Erythroblast (primary cell): ENCODE data around the gene MYO18A.

ENCODE experiments used
- DNase-seq, 2 experiments: peaks; one replicate each; lab custom pipeline; 2025; lab: John Stamatoyannopoulos, UW
- GATA1 ChIP-seq: IDR thresholded peaks from 2 replicates; pipeline ENCODE4 v1.6.1; 2011; ENCODE audit warnings: low read depth, mild to moderate bottlenecking, control low read depth, low read length, moderate library complexity
- POLR2A ChIP-seq: IDR thresholded peaks from 2 replicates; pipeline ENCODE4 v1.6.1; 2011; ENCODE audit warnings: mild to moderate bottlenecking, low read length

Gene MYO18A

GRCh38 chr17:29111816-29112499 is 68.2 kb downstream of the MYO18A start:
- DNase-seq, result peak; percentile 58 to 78
- TF ChIP-seq POLR2A, result no peak
- no peak for TF ChIP-seq GATA1

GRCh38 chr17:29110372-29110757 is 69.8 kb downstream of the MYO18A start:
- TF ChIP-seq POLR2A, result no peak
- TF ChIP-seq GATA1, result no peak

GRCh38 chr17:29109477-29110371 is 70.5 kb downstream of the MYO18A start:
- TF ChIP-seq POLR2A, result no peak
- no peak for TF ChIP-seq GATA1
- DNase-seq, result no peak

More at GRCh38 chr17:29110372-29110757, 69.8 kb downstream of the MYO18A start:
- no peak for DNase-seq

- DNase-seq, result no peak
- no peak for TF ChIP-seq GATA1
- no peak for TF ChIP-seq POLR2A
Measured at GRCh38 chr17:29108823-29109476, 71.2 kb downstream of the MYO18A start.

GRCh38 chr17:29107933-29108822 is 72.0 kb downstream of the MYO18A start:
- no peak for TF ChIP-seq POLR2A
- TF ChIP-seq GATA1, result no peak

GRCh38 chr17:29107084-29107483 is 73.1 kb downstream of the MYO18A start:
- no peak for DNase-seq
- no peak for TF ChIP-seq GATA1
- no peak for TF ChIP-seq POLR2A

More at GRCh38 chr17:29107933-29108822, 72.0 kb downstream of the MYO18A start:
- DNase-seq, result no peak

GRCh38 chr17:29103341-29103740 is 76.9 kb downstream of the MYO18A start:
- TF ChIP-seq POLR2A (no peak), GATA1 (no peak)

GRCh38 chr17:29102741-29103181 is 77.4 kb downstream of the MYO18A start:
- no peak for DNase-seq
- TF ChIP-seq POLR2A (no peak), GATA1 (no peak)

More at GRCh38 chr17:29103341-29103740, 76.9 kb downstream of the MYO18A start:
- no peak for DNase-seq

GRCh38 chr17:29102046-29102445 is 78.2 kb downstream of the MYO18A start:
- DNase-seq, result no peak
- TF ChIP-seq POLR2A, result no peak
- TF ChIP-seq GATA1, result no peak

- TF ChIP-seq POLR2A (no peak), GATA1 (no peak)
- no peak for DNase-seq
Measured at GRCh38 chr17:29100296-29100695, 79.9 kb downstream of the MYO18A start.

- no peak for DNase-seq
- TF ChIP-seq GATA1, result no peak
- no peak for TF ChIP-seq POLR2A
Measured at GRCh38 chr17:29099527-29099926, 80.7 kb downstream of the MYO18A start.

GRCh38 chr17:29096094-29096493 is 84.1 kb downstream of the MYO18A start:
- DNase-seq, result no peak
- TF ChIP-seq GATA1 (no peak), POLR2A (no peak)

- TF ChIP-seq POLR2A, result no peak
- TF ChIP-seq GATA1, result no peak
- no peak for DNase-seq
Measured at GRCh38 chr17:29095439-29095838, 84.8 kb downstream of the MYO18A start.

GRCh38 chr17:29094101-29094708 is 86.0 kb downstream of the MYO18A start:
- no peak for TF ChIP-seq GATA1
- no peak for TF ChIP-seq POLR2A
- no peak for DNase-seq
